Trophoblast cell (in vitro differentiated cells and primary cell): ENCODE data around the gene LPIN1.

ENCODE experiments used
- DNase-seq, 2 donors: peaks; one replicate each; pipeline ENCODE4 v3.0.0-alpha.2; 2016
- H2AFZ ChIP-seq: 2 replicates; pipeline ENCODE4 v1.6.1; 2013; ENCODE audit warnings: low read length, moderate library complexity, mild to moderate bottlenecking; ENCODE audit not compliant: insufficient read depth, poor library complexity
- H2AK5ac ChIP-seq: 2 replicates; pipeline ENCODE4 v1.6.1; 2013; ENCODE audit warnings: mild to moderate bottlenecking, low read length
- H2BK120ac ChIP-seq: 2 replicates; pipeline ENCODE4 v1.6.1; 2013; ENCODE audit warnings: low read length, mild to moderate bottlenecking, moderate library complexity; ENCODE audit not compliant: insufficient read depth, poor library complexity
- H2BK12ac ChIP-seq: 2 replicates; pipeline ENCODE4 v1.6.1; 2013; ENCODE audit warnings: mild to moderate bottlenecking, low read length, moderate library complexity
- H2BK5ac ChIP-seq: 2 replicates; pipeline ENCODE4 v1.6.1; 2013; ENCODE audit warnings: low read length, low read depth, moderate library complexity, mild to moderate bottlenecking; ENCODE audit not compliant: poor library complexity
- H3K14ac ChIP-seq: 2 replicates; pipeline ENCODE4 v1.6.1; 2013; ENCODE audit warnings: mild to moderate bottlenecking, low read length
- H3K18ac ChIP-seq: 2 replicates; pipeline ENCODE4 v1.6.1; 2013; ENCODE audit warnings: mild to moderate bottlenecking, low read length
- H3K23ac ChIP-seq: 2 replicates; pipeline ENCODE4 v1.6.1; 2013; ENCODE audit warnings: low read length
- H3K27ac ChIP-seq: 2 replicates; pipeline ENCODE4 v1.5.1; 2013; ENCODE audit warnings: low read depth, mild to moderate bottlenecking, inconsistent platforms, low read length, moderate library complexity
- H3K27me3 ChIP-seq: 2 replicates; pipeline ENCODE4 v1.6.1; 2013; ENCODE audit warnings: inconsistent platforms, mild to moderate bottlenecking, low read length, moderate library complexity; ENCODE audit not compliant: insufficient read depth
- H3K36me3 ChIP-seq, 2 experiments: 1 replicate in 1 of 2; 2 replicates in 1 of 2; pipeline ENCODE4 v1.6.1; 2013; ENCODE audit warnings: low read length in 2 of 2, mild to moderate bottlenecking in 2 of 2, moderate library complexity in 1 of 2; ENCODE audit not compliant: insufficient read depth in 2 of 2, control insufficient read depth in 1 of 2
- H3K4ac ChIP-seq: 2 replicates; pipeline ENCODE4 v1.6.1; 2013; ENCODE audit warnings: low read depth, mild to moderate bottlenecking, low read length, moderate library complexity
- H3K4me1 ChIP-seq, 2 experiments: 1 replicate in 1 of 2; 2 replicates in 1 of 2; pipeline ENCODE4 v1.6.1; 2013; ENCODE audit warnings: low read length in 2 of 2, mild to moderate bottlenecking in 2 of 2, moderate library complexity in 1 of 2; ENCODE audit not compliant: insufficient read depth in 2 of 2, control insufficient read depth in 1 of 2
- H3K4me2 ChIP-seq: 2 replicates; pipeline ENCODE4 v1.6.1; 2013; ENCODE audit warnings: inconsistent platforms, mild to moderate bottlenecking, low read length, moderate library complexity
- H3K4me3 ChIP-seq: 2 replicates; pipeline ENCODE4 v1.5.1; 2013; ENCODE audit warnings: mild to moderate bottlenecking, low read depth, low read length, inconsistent platforms
- H3K79me1 ChIP-seq: one replicate; pipeline ENCODE4 v1.6.1; 2013; ENCODE audit warnings: low read length
- H3K79me2 ChIP-seq: 2 replicates; pipeline ENCODE4 v1.6.1; 2013; ENCODE audit warnings: low read length, mild to moderate bottlenecking; ENCODE audit not compliant: control insufficient read depth, insufficient read depth, poor library complexity
- H3K9ac ChIP-seq: 2 replicates; pipeline ENCODE4 v1.6.1; 2013; ENCODE audit warnings: mild to moderate bottlenecking, low read length
- H3K9me3 ChIP-seq: 2 replicates; pipeline ENCODE4 v1.6.1; 2013; ENCODE audit warnings: low read depth, mild to moderate bottlenecking, control low read depth, inconsistent platforms, low read length; ENCODE audit not compliant: insufficient read depth
- H4K12ac ChIP-seq: 2 replicates; pipeline ENCODE4 v1.6.1; 2013; ENCODE audit warnings: low read depth, mild to moderate bottlenecking, low read length, moderate library complexity
- H4K8ac ChIP-seq: 2 replicates; pipeline ENCODE4 v1.6.1; 2013; ENCODE audit warnings: low read depth, mild to moderate bottlenecking, low read length, moderate library complexity
- H4K91ac ChIP-seq: one replicate; pipeline ENCODE4 v1.6.1; 2013; ENCODE audit warnings: low read depth, mild to moderate bottlenecking, low read length, moderate library complexity
- WGBS: extraction: QIAGEN DNeasy Blood & Tissue Kit; methylation state at CpG from one replicate; pipeline ENCODE4 v1.1.7; 2013; ENCODE audit warnings: missing lambda C conversion rate; ENCODE audit not compliant: insufficient read length, insufficient coverage; ENCODE audit errors: extremely low coverage; 5-methylcytosine and 5-hydroxymethylcytosine counted together

LPIN1 gene

DNA sequence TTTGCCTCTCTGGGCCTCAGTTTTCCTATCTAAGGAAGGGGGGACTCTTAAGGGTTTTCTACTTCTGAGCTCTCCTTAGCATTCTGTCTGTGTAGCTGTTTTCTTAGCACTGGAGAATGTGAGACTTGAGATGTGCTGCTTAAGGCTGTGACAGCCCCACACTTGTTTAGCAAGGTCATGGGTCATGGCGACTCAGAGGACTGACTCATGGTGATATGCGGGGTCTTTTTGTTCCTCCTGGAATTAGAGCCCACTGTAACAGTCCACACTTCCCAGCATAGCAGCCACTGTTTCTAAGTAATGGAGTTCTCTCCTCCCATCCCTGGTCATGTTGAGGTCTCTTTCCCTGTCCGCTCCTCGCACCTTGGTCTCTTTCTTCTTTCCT is 4.1 kb upstream of the LPIN1 start:
- Histone ChIP-seq H3K9ac (no peak overlapping the region), H2AFZ (no peak overlapping the region), H3K23ac (no peak overlapping the region), H2BK120ac (no peak overlapping the region), H3K9me3 (no peaks in the 10 kb centered on the region), H3K4me1 (peaks cover 15 to 40% of the 10 kb centered on the region in 2 experiments), H4K8ac (no peak overlapping the region), H3K14ac (no peak overlapping the region), H3K79me2 (peaks cover 3% of the 10 kb centered on the region), H2BK12ac (no peak overlapping the region), H3K18ac (no peak overlapping the region), H2BK5ac (no peak overlapping the region), H4K12ac (no peak overlapping the region), H3K36me3 (no peaks in the 10 kb centered on the region), H4K91ac (peak overlapping the region; percentile 7), H3K79me1 (peaks cover 26% of the 10 kb centered on the region), H3K27me3 (no peaks in the 10 kb centered on the region), H2AK5ac (no peak overlapping the region), H3K4me3 (no peak overlapping the region), H3K4me2 (no peak overlapping the region), H3K27ac (no peak overlapping the region), H3K4ac (no peak overlapping the region)
- no CpG with 5 or more reads among the region's 4 CpGs for WGBS
- DNase-seq = no peak

DNA sequence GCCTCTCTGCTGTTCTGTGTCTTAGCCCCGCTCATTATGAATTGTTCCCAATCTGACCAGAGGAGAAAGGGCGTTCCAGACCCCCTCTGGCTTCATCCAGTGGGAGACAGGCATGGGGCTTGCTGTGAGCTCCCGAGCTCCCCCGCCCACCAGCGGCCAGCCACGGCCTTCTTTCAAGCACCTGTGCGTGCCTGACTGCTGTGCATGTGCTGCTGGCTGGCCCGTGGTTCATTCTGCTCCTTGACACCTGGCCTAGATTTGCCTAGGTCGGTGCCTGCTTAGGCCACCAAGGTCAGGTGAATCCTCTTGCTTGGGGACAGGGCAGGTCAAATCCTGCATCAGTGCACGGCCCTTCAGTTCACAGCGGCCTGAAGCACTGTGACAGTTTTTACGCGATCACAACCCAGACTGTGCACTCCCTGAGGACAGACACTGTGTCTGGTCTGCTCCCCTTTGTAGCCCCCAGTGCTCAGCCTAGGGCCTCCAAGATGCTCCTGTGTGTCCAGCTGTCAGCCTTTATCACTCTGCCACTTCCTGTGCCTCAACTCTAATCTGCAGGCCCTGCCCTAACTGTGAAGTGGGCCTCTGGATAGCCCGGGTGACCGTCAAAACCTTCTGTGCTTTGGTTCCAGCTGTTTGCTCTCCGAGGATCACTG is 3.6 kb upstream of the LPIN1 start:
- Histone ChIP-seq H3K36me3 (no peaks in the 10 kb centered on the region), H3K4me3 (no peak overlapping the region), H3K4me2 (no peak overlapping the region), H3K23ac (no peak overlapping the region), H2AFZ (no peak overlapping the region), H2BK120ac (peak overlapping the region; percentile 19), H2AK5ac (peak overlapping the region; percentile 59), H3K9ac (no peak overlapping the region), H3K18ac (peak overlapping the region; percentile 33), H3K27me3 (no peaks in the 10 kb centered on the region), H3K9me3 (no peaks in the 10 kb centered on the region), H3K27ac (no peak overlapping the region), H2BK12ac (peak overlapping the region; percentile 2), H3K79me1 (peaks cover 26% of the 10 kb centered on the region), H3K4me1 (peaks cover 17 to 42% of the 10 kb centered on the region in 2 experiments), H3K14ac (peak overlapping the region; percentile 3), H4K12ac (no peak overlapping the region), H2BK5ac (peak overlapping the region; percentile 10), H3K4ac (no peak overlapping the region), H4K91ac (peak overlapping the region; percentile 57), H4K8ac (no peak overlapping the region), H3K79me2 (peaks cover 5% of the 10 kb centered on the region)
- no CpG with 5 or more reads among the region's 16 CpGs for WGBS
- DNase-seq = no peak

- H4K12ac ChIP-seq = no peak overlapping the region
- H3K9me3 ChIP-seq = no peaks in the 10 kb centered on the region
- peak overlapping the region; percentile 19 for H2BK120ac ChIP-seq
- peak overlapping the region; percentile 59 for H2AK5ac ChIP-seq
- H3K79me2 ChIP-seq = peaks cover 8% of the 10 kb centered on the region
- no peak overlapping the region for H2AFZ ChIP-seq
- no peak overlapping the region for H3K27ac ChIP-seq
- no peaks in the 10 kb centered on the region for H3K36me3 ChIP-seq
- H3K4me1 ChIP-seq = peaks cover 19 to 46% of the 10 kb centered on the region in 2 experiments
- peak overlapping the region; percentile 2 for H2BK12ac ChIP-seq
- H4K8ac ChIP-seq = no peak overlapping the region
- no peak overlapping the region for H3K23ac ChIP-seq
- no peaks in the 10 kb centered on the region for H3K27me3 ChIP-seq
- no peak overlapping the region for H3K4me2 ChIP-seq
- H4K91ac ChIP-seq = peak overlapping the region; percentile 57
- peaks cover 26% of the 10 kb centered on the region for H3K79me1 ChIP-seq
- peak overlapping the region; percentile 54 for H3K14ac ChIP-seq
- H3K9ac ChIP-seq = no peak overlapping the region
- DNase-seq = no peak
- H3K4me3 ChIP-seq = no peak overlapping the region
- H3K4ac ChIP-seq = peak overlapping the region; percentile 17
- peak overlapping the region; percentile 33 for H3K18ac ChIP-seq
- WGBS = no CpG with 5 or more reads among the region's 7 CpGs
- peak overlapping the region; percentile 10 for H2BK5ac ChIP-seq
Observed at GRCh38 chr2:11743366-11743765, 3.1 kb upstream of the LPIN1 start.

DNA sequence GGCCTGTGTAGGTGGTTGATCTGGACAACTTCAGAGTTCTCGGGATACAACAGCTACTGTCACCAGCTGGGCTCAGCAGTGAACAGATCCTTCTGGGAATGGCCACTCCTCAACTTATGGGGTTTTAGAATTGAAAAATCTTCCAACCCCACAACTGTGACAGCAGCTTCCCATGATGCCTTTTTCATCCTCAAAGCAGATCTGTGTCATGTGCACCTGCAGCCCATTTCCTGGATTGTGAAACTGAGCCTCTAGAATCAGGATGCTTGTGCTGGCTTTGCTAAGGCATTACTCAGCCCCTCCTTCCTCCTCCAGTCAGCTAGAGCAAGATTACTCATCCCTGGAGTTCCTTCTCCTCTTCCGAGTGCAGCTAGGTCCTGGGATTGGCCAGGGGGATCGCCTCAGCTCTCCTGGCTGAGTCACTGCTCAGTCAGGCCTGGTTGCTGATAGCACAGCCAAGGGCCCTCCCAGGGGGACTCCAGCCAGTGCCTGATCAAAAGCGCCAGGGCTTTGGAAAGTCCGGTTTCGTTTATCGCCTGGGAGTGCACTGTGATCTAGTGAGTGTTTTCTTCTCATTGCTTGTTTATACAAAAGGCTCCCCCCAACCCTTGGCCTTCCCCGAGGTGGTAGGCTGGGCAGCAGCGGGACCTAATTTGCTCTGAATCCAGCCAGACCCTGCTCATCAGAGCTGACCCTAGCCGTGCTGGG is 2.4 kb upstream of the LPIN1 start:
- peak overlapping the region; percentile 59 for H2AK5ac ChIP-seq
- peaks cover 16 to 41% of the 10 kb centered on the region in 2 experiments for H3K4me1 ChIP-seq
- peak overlapping the region; percentile 79 for H2BK12ac ChIP-seq
- WGBS = no CpG with 5 or more reads among the region's 10 CpGs
- peak overlapping the region; percentile 75 for H4K91ac ChIP-seq
- no peak overlapping the region for H3K23ac ChIP-seq
- H2BK120ac ChIP-seq = peak overlapping the region; percentile 67
- H3K4ac ChIP-seq = no peak overlapping the region
- H3K27me3 ChIP-seq = no peaks in the 10 kb centered on the region
- H3K4me2 ChIP-seq = peak overlapping the region; percentile 32
- H4K12ac ChIP-seq = no peak overlapping the region
- H3K14ac ChIP-seq = peak overlapping the region; percentile 42
- peak overlapping the region; percentile 23 for H4K8ac ChIP-seq
- peak overlapping the region; percentile 18 for H3K18ac ChIP-seq
- H3K79me1 ChIP-seq = peaks cover 26% of the 10 kb centered on the region
- no peaks in the 10 kb centered on the region for H3K36me3 ChIP-seq
- no peaks in the 10 kb centered on the region for H3K9me3 ChIP-seq
- H2AFZ ChIP-seq = peak overlapping the region; percentile 54
- H3K27ac ChIP-seq = peak overlapping the region; percentile 65
- DNase-seq = peak; percentile 99
- H3K4me3 ChIP-seq = no peak overlapping the region
- peak overlapping the region; percentile 66 for H2BK5ac ChIP-seq
- H3K9ac ChIP-seq = no peak overlapping the region
- H3K79me2 ChIP-seq = peaks cover 8% of the 10 kb centered on the region
